ENCODE data around the gene DROSHA. TPM values are rescaled to one million over a fixed set of nuclear protein-coding genes. Genes with fewer than 3 reads are reported as not detected.

Gene DROSHA
- total and polyA plus RNA-seq, 2 of the 8 experiments (the other 6 are each of a cell fraction or from before 2014, with no cell fraction given) = 65.9 to 122 TPM

DNA sequence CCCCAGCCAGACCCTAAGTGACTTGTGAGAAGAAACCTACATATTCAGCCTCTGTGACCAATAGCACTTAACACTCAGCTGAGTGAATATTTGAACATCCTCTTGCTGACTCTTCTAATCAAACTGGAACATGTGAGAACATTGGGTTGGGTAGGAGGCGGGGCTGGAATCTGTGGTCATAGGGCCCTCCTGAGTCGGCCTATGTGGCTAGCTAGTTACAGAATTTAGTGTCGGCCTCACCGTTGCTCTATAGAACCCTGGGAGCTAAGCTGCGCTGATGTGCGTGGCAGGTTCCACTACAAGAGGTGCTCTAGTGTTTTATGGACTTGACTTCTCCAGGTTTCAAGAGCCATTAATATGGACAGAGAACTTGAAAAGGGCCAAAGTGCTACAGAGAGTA is 138.8 kb downstream of the DROSHA start:
- TF ChIP-seq RXRA (IDR thresholded peaks at IDR 0.05; ENCODE audit: insufficient read depth, low read depth, low read length) (no peak), CEBPB (IDR thresholded peaks at IDR 0.05; ENCODE audit: low read depth, low read length) (no peak), SIN3A (conservative IDR thresholded peaks at IDR 0.05 in 1 of 2, IDR thresholded peaks at IDR 0.05 in 1 of 2; ENCODE audit: low read depth in 1 of 2, low read length in 2 of 2) (no peak), SUZ12 (IDR thresholded peaks at IDR 0.05; ENCODE audit: low read length) (no peak), ASH2L (IDR thresholded peaks at IDR 0.05; ENCODE audit: low read length) (no peak), NRF1 (IDR thresholded peaks at IDR 0.05; ENCODE audit: low read depth, low read length) (no peak), TCF12 (IDR thresholded peaks at IDR 0.05; ENCODE audit: low read depth, low read length) (no peak), TEAD4 (IDR thresholded peaks at IDR 0.05; ENCODE audit: low read depth, low read length) (no peak)
- H3K79me2 ChIP-seq (ENCODE audit: control insufficient read depth in 1 of 2, insufficient read depth in 2 of 2, low read length in 2 of 2) = no peaks in the 10 kb centered on the region
- no peaks in the 10 kb centered on the region for H3K23me2 ChIP-seq (ENCODE audit: low read depth, low read length)
- H3K9ac ChIP-seq (replicated peaks in 1 of 4; ENCODE audit: extremely low read depth in 1 of 4, low read depth in 3 of 4, low read length in 3 of 4) = no peak overlapping the region
- no peak overlapping the region for H4K5ac ChIP-seq (ENCODE audit: insufficient read length, low read depth, low read length)
- no peaks in the 10 kb centered on the region for H3K27me3 ChIP-seq (replicated peaks in 1 of 4; ENCODE audit: control insufficient read depth in 3 of 4, extremely low read depth in 1 of 4, insufficient read depth in 3 of 4, low read length in 3 of 4)
- no peak overlapping the region for H4K91ac ChIP-seq (replicated peaks; ENCODE audit: insufficient read length, low read length)
- 91% methylated on average over 6 of the region's 6 CpGs; no CpG with 5 or more reads in 1 of the 2 experiments for WGBS, 2 experiments (ENCODE audit: extremely low coverage in 1 of 2, insufficient coverage in 1 of 2, insufficient read length in 1 of 2, insufficient replicate concordance in 2 of 2, low coverage in 1 of 2, low lambda C conversion rate in 2 of 2, missing lambda C conversion rate in 1 of 2)
- H3K4me3 ChIP-seq (ENCODE audit: extremely low read depth in 1 of 4, insufficient read depth in 2 of 4, low read depth in 3 of 4, low read length in 4 of 4) = no peak overlapping the region
- ChIA-PET POLR2A (ENCODE audit: partially characterized antibody) (no interaction called here), CTCF (ENCODE audit: partially characterized antibody) (no interaction called here)
- H2BK5ac ChIP-seq (ENCODE audit: low read depth, low read length) = no peak overlapping the region
- no peak overlapping the region for H2BK12ac ChIP-seq (ENCODE audit: low read depth, low read length)
- no peak overlapping the region for H3K4me2 ChIP-seq (ENCODE audit: insufficient read depth in 1 of 2, low read depth in 2 of 2, low read length in 2 of 2)
- no peak overlapping the region for H3K4ac ChIP-seq (replicated peaks; ENCODE audit: insufficient read length, low read depth, low read length)
- H3K27ac ChIP-seq (ENCODE audit: low read depth, low read length) = no peak overlapping the region
- DNase-seq (ENCODE audit: low read depth in 1 of 2, low spot score in 2 of 2) = no peak
- no peak overlapping the region for H4K8ac ChIP-seq (ENCODE audit: extremely low read depth, insufficient read depth, low read length)
- no peak overlapping the region for H2AFZ ChIP-seq (ENCODE audit: low read length)
- H3K23ac ChIP-seq (ENCODE audit: insufficient read length) = no peak overlapping the region
- H3K36me3 ChIP-seq (ENCODE audit: control insufficient read depth in 2 of 4, insufficient read depth in 4 of 4, low read length in 3 of 4) = no peaks in the 10 kb centered on the region; a peak in 1 of 8 replicates
- H3K4me1 ChIP-seq (replicated peaks in 1 of 4; ENCODE audit: control insufficient read depth in 3 of 4, insufficient read depth in 4 of 4, low read length in 3 of 4) = peaks cover 0 to 5% (median 0%) of the 10 kb centered on the region in 4 experiments; a peak in 3 of 7 replicates
- H2BK120ac ChIP-seq (replicated peaks; ENCODE audit: low read depth, low read length) = no peak overlapping the region
- H3K79me1 ChIP-seq (ENCODE audit: low read depth, low read length) = no peaks in the 10 kb centered on the region
- H3K18ac ChIP-seq (ENCODE audit: extremely low read depth, low read length) = no peak overlapping the region
- no peak overlapping the region for H3K56ac ChIP-seq (replicated peaks; ENCODE audit: insufficient read length, low read depth, low read length)
- no peak overlapping the region for H2BK15ac ChIP-seq (ENCODE audit: low read length)
- no peak overlapping the region for H2BK20ac ChIP-seq (ENCODE audit: low read length)
- no peak overlapping the region for H2AK5ac ChIP-seq (ENCODE audit: low read depth, low read length)
- no peak overlapping the region for H3K14ac ChIP-seq (ENCODE audit: insufficient read length)
- H3K9me3 ChIP-seq (ENCODE audit: insufficient read depth in 2 of 2, low read depth in 1 of 2, low read length in 1 of 2) = peaks cover 15 to 18% of the 10 kb centered on the region in 2 experiments
- no peak for FAIRE-seq
- H4K20me1 ChIP-seq (replicated peaks in 1 of 2; ENCODE audit: control insufficient read depth in 1 of 2, insufficient read depth in 2 of 2, low read length in 2 of 2) = no peaks in the 10 kb centered on the region

Data from H1 (cell line).